ENCODE data around the gene BRME1. TPM values are rescaled to one million over a fixed set of nuclear protein-coding genes. Genes with fewer than 3 reads are reported as not detected.

BRME1 gene
- total and polyA plus RNA-seq, 2 of the 13 experiments (the other 11 are each of a cell fraction or from before 2014, with no cell fraction given), result 0.74 to 1.5 TPM

DNA sequence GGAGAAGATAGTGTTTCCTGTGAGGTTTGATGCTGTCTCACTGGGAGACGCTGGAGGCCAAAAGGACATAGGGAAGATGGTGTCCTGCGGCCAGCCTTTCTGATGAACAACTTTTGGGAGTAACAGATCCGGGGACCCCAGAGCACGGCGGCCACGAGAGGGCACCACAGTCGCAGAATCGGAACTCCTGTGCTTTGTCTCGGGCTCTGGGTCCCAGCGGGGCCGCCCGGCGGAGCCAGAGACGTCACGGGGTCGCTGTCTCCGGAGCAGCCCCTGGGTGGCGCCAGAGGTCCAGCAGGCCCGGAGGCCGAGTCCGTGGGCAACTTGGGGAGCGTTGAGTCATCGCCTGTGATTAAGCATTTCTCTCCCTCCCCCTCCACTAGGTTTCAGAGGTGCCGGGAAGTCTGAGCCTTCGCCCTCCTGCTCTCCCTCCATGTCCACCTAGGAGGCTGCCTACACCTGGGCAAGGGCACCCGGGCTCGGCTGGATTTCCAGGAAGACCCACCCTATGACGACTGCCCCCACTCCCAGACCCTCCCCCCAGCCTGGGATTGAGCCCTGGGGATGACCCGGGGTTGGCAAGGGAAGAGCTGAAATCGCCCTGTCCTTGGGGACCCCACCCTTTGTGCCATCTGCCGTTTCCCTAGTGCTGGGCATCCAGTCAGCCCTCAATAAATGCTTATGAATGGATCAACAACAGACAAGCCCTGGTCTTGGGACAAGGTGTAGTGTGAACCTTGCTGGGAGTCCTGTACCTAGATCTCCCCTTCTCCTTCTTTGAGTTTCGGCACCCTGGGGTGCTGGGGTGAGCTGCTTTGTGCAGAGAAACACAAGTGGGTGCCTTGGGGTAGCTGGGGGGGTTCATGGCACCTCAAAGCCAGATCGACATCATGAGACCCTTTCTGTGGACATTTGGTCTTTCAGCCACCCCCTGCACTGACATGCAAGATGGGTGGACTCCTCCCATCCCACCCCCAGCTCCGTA is 25.6 kb downstream of the BRME1 start (continued):
- no peak; the same call in 1 of the 2 replicates for TF ChIP-seq KLF11 (CRISPR knock-in tag; IDR thresholded peaks at IDR 0.05)
- TF ChIP-seq, protein P1, sequence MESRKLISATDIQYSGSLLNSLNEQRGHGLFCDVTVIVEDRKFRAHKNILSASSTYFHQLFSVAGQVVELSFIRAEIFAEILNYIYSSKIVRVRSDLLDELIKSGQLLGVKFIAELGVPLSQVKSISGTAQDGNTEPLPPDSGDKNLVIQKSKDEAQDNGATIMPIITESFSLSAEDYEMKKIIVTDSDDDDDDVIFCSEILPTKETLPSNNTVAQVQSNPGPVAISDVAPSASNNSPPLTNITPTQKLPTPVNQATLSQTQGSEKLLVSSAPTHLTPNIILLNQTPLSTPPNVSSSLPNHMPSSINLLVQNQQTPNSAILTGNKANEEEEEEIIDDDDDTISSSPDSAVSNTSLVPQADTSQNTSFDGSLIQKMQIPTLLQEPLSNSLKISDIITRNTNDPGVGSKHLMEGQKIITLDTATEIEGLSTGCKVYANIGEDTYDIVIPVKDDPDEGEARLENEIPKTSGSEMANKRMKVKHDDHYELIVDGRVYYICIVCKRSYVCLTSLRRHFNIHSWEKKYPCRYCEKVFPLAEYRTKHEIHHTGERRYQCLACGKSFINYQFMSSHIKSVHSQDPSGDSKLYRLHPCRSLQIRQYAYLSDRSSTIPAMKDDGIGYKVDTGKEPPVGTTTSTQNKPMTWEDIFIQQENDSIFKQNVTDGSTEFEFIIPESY (CRISPR knock-in tag; IDR thresholded peaks at IDR 0.05), result peak; percentile 67; the same call in 1 of the 2 replicates
- TF ChIP-seq KLF12 (CRISPR knock-in tag; IDR thresholded peaks at IDR 0.05; ENCODE audit: borderline replicate concordance), result no peak
- TF ChIP-seq SALL1 (CRISPR knock-in tag; IDR thresholded peaks at IDR 0.05), result peak; percentile 77
- TF ChIP-seq ZNF143 (CRISPR knock-in tag; IDR thresholded peaks at IDR 0.05), result no peak; the same call in 1 of the 2 replicates
- TF ChIP-seq ERF (CRISPR knock-in tag; IDR thresholded peaks at IDR 0.05), result peak; percentile 92
- no peak for TF ChIP-seq ZNF615 (CRISPR knock-in tag; IDR thresholded peaks at IDR 0.05; ENCODE audit: borderline replicate concordance)
- peak; percentile 52 for TF ChIP-seq AGO1 (IDR thresholded peaks at IDR 0.05; ENCODE audit: low read depth, low read length, poor library complexity, severe bottlenecking)
- TF ChIP-seq REL (CRISPR knock-in tag; conservative IDR thresholded peaks at IDR 0.05), result no peak
- TF ChIP-seq ZNF761 (CRISPR knock-in tag; conservative IDR thresholded peaks at IDR 0.05), result no peak
- TF ChIP-seq ISL2 (CRISPR knock-in tag; IDR thresholded peaks at IDR 0.05), result 0 out of 2 replicates have a peak, but pooled peaks have one; percentile 32
- TF ChIP-seq SRY (CRISPR knock-in tag; IDR thresholded peaks at IDR 0.05), result no peak
- TF ChIP-seq, protein P2, sequence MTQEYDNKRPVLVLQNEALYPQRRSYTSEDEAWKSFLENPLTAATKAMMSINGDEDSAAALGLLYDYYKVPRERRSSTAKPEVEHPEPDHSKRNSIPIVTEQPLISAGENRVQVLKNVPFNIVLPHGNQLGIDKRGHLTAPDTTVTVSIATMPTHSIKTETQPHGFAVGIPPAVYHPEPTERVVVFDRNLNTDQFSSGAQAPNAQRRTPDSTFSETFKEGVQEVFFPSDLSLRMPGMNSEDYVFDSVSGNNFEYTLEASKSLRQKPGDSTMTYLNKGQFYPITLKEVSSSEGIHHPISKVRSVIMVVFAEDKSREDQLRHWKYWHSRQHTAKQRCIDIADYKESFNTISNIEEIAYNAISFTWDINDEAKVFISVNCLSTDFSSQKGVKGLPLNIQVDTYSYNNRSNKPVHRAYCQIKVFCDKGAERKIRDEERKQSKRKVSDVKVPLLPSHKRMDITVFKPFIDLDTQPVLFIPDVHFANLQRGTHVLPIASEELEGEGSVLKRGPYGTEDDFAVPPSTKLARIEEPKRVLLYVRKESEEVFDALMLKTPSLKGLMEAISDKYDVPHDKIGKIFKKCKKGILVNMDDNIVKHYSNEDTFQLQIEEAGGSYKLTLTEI (CRISPR knock-in tag; conservative IDR thresholded peaks at IDR 0.05), result no peak
- TF ChIP-seq, protein P3, sequence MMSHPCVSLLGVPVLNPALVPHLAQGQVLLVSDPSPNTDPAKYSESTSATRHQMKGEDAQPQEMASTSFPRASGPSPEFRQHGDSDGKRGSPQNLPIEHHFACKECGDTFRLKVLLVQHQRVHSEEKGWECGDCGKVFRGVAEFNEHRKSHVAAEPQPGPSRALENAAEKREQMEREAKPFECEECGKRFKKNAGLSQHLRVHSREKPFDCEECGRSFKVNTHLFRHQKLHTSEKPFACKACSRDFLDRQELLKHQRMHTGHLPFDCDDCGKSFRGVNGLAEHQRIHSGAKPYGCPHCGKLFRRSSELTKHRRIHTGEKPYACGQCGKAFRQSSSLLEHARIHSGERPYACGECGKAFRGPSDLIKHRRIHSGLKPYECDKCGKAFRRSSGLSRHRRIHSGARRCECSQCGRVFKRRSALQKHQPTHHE (CRISPR knock-in tag; IDR thresholded peaks at IDR 0.05; ENCODE audit: borderline replicate concordance), result 0 out of 2 replicates have a peak, but pooled peaks have one; percentile 47
- TF ChIP-seq, protein P4, sequence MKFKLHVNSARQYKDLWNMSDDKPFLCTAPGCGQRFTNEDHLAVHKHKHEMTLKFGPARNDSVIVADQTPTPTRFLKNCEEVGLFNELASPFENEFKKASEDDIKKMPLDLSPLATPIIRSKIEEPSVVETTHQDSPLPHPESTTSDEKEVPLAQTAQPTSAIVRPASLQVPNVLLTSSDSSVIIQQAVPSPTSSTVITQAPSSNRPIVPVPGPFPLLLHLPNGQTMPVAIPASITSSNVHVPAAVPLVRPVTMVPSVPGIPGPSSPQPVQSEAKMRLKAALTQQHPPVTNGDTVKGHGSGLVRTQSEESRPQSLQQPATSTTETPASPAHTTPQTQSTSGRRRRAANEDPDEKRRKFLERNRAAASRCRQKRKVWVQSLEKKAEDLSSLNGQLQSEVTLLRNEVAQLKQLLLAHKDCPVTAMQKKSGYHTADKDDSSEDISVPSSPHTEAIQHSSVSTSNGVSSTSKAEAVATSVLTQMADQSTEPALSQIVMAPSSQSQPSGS (CRISPR knock-in tag; IDR thresholded peaks at IDR 0.05), result peak; percentile 61
- TF ChIP-seq LCORL (IDR thresholded peaks at IDR 0.05), result no peak
- TF ChIP-seq LCORL (CRISPR knock-in tag; IDR thresholded peaks at IDR 0.05), result peak; percentile 88
- TF ChIP-seq EEA1 (CRISPR knock-in tag; IDR thresholded peaks at IDR 0.05; ENCODE audit: borderline replicate concordance), result no peak
- peak; percentile 80 for TF ChIP-seq ZMAT3 (CRISPR knock-in tag; conservative IDR thresholded peaks at IDR 0.05)
- no peak for TF ChIP-seq ZNF879 (CRISPR knock-in tag; IDR thresholded peaks at IDR 0.05)
- TF ChIP-seq ZNF564 (CRISPR knock-in tag; IDR thresholded peaks at IDR 0.05), result no peak
- TF ChIP-seq ZNF678 (CRISPR knock-in tag; IDR thresholded peaks at IDR 0.05), result no peak
- no peak for TF ChIP-seq SNAI1 (CRISPR knock-in tag; IDR thresholded peaks at IDR 0.05; ENCODE audit: borderline replicate concordance)
- no peak for TF ChIP-seq SIX4 (CRISPR knock-in tag; IDR thresholded peaks at IDR 0.05)
